ENCODE data around the gene DDX59.
A peak's percentile ranks its signal among the peaks of the same experiment; 100 is the strongest.

DDX59 gene

DNA sequence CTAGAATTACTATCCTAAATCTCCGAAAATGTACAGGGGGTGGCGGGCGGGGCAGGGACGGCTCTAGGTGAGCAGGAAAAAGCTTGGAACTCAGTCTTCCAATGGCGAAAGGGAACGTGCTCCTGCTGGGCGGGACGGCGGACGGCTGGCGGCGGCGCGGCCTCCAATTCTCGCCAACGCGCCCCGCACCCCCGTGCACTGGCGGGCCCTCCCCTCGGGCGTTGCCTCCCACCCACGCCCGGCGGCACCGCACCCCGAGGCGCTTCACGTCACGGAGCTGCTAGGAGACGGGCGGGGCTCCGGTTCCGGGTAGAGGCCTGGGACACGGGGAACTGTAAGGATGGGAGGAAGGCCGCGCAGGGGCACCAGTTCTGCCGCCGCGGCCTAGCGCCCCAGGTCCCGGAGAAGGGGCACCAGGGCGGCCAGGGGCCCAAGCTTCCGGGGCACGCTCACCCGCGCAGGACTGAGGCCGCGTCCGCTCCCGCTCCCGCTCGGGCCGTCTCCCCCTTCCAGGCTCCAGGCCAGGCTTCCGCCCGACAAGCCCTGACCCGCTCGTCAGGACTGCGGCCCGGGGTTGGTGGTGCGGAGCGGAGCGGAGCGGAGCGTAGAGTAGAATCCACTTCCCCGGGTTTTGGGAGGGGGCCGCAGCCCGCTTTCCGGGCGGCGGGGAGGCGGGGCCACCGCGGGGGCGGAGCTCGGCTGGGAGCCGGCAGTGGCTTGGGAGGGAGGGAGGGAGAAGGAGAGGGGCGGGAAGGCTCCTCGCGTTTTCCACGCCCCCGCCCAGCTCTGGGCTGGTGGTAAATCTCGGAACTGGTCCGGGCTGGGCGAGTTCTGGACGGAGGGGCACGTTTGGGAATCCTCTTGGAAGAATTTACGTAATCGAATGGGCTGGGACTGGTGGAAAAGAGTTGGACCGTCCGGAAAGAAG, at the start of gene DDX59:
Gene DDX59, minus strand, starts transcription at position 594 of the 928 bp plus-strand sequence. CDS start 3,167 bp downstream, outside the sequence.
- peak; percentile 86 for DNase-seq (ENCODE audit: low read depth)

DNA sequence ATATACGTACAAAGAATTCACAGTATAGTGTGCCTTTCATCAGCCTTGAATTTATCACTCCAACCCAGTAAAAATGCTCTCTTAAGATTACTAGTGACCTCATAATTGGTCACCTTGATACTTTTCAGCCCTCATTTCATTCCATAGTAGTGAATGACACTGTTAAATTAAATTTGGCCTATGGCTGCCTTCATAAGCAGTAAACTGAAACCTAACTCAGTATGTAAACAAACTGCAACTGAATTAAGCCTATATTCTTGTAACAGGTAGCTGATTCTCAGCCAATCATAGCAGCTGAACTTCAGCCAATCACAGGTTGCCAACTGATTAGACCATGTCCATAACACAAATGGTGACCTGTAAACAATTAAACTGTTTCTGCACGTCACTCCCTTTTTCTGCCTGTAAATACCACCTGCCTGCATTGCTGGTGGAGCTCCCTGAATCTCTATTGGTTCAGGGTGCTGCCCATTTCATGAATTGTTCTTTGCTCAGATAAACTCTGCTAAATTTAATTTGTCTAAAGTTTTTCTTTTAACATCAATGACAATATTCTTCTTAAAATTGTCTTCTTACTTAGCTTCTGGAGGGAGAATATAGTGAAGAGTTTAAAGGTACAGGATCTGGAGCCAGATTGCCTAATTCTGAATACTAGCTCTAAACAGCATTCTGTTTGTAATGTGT, 44.9 kb upstream of the DDX59 start:
- DNase-seq (ENCODE audit: low read depth): no peak

DNA sequence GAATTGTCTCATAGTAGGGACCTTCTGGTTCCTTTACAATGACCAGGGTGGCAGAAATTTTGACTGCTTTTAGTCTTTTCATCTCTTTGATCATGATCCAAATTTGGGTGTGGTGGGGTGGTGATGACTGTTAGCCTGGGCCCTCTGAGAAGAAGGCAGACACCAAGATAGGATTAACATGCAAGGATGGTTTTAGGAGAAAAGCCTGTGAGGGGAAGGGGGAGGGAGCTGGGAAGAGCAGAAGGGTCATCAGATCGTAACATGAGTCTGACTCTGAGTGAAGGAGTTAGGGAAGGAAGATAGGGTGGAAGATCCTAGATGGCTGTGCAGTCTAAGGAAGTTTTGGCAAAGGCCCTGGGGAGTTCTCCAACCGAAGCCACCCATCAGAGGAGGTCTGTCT, 40.5 kb upstream of the DDX59 start:
- DNase-seq (ENCODE audit: low read depth): no peak

DNA sequence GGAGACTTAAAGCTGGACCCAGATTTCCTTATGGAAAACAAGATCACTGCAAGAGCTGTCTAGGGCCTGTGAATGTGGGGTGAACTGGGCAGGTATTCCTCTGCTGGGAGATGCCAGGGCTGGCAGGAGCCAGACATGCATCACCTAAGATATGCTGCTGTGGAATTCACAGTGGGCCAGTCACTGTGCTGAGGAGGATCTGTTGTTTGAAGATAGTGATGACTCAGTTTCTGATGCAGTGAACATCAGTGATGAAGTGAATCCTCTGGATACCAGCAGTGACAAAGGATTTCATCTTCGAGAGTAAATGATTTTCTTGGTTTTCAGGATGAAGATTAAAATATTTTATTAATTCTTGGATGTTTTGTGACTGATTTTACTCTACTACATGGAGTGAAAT, 39.1 kb upstream of the DDX59 start:
- DNase-seq (ENCODE audit: low read depth): no peak

DNA sequence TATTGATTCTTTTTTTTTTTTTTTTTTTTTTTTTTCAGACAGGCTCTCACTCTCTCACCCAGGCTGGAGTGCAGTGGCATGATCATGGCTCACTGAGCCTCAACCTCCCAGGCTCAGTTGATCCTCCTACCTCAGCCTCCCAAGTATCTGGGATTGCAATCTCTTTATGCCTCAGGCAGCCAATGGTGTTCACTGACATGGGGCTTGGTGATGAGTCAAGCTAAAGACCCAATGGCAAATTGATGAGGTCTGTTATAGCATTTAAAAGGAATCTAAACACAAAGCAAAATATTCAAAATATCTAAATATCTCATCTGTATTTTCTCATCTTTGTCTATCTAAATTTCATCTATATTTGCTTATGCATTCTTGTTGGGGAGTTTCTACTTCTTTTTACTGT, 38.5 kb upstream of the DDX59 start:
- no peak for DNase-seq (ENCODE audit: low read depth)

DNA sequence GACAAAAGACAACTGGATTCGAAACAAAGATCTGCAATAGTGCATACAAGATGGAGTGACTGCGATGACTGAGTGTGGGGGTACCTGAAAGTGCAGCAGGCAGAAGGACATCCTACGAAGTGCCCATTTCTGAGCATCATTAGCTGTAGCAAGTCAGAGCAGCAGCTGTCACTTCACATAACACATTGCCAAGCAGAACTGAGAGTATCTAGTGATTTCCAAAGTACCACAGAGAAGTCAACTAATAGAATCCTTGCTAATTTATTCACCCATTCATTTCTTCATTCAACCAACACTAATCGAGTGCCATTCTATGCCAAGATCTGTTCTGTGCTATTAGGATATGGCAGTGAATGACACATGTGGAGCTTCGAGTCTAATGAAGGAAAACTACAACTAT, 37.4 kb upstream of the DDX59 start:
- DNase-seq (ENCODE audit: low read depth): no peak

DNA sequence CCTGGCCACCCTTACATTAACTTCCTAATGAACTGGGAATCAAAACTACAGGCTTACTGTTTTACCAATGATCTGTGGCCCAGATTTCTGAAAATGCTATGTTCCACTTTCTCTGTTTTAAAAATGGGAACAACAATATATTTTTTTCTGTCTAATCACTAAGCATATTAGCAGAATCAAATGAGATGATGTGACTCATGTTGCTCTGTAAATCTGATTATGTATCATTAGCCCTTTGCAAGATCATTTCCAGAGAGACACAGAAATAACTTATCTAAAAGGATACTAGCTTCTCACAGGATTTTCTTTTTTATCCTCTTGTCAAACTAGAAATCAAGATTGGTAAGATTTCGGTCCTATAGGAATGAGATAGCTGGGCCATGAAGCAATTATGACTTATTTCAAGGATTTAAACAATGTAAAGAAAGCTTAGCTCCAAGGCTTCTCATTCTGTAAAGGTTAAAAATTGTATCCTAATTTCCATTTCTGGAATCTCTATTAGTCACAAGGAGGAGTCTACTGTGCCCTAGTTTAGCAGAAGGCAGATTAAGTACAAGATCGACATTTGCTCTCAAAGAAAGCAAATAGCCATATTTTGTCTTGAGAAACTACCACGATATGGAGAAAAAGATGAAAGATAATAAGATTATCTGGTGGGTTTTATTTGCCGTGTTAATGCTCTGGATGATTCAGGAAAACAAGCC, 36.6 kb upstream of the DDX59 start:
- DNase-seq (ENCODE audit: low read depth): no peak

DNA sequence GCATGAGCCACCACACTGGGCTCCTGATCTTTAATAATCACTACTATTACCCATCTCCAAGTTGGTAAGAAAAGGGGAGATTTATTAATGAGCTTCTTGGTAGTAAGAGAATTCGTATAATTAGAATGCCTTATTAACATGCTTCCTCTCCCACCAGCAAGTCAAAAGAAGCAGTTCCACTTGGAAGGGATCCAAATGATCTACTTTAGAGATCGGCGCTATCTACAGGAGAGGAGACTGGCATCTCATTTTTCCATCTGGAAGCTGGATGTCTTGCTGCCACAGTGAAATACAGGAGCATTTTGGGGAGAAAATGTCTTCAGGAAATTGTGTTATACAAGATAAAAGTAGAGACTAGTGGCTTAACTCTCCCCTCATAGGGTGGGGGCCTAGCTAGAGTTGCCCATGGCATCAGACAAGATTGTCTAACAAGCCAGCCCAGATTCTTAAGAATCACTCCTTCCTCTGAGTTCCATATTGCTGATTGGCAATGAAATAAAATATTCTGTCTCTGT, 35.3 kb upstream of the DDX59 start:
- DNase-seq (ENCODE audit: low read depth): no peak

DNA sequence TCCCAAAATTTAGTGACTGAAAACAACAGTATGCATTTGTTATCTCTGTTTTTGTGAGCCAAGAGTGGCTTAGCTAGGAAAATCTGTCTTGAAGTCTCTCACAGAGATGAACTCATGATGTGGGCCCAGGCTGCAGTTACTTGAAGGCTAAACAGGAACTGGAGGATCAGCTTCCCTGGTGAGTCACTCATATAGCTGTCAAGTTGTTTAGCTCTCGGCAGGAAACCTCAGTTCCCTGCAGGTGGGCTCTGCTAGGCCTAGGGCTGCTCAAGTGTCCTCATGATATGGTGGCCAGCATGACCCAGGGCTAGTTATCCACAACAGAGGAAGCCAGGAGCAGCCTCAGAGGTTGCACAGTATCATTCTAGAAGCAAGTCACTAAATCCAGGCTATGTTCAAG, 30.2 kb upstream of the DDX59 start:
- DNase-seq (ENCODE audit: low read depth): peak; percentile 18

DNA sequence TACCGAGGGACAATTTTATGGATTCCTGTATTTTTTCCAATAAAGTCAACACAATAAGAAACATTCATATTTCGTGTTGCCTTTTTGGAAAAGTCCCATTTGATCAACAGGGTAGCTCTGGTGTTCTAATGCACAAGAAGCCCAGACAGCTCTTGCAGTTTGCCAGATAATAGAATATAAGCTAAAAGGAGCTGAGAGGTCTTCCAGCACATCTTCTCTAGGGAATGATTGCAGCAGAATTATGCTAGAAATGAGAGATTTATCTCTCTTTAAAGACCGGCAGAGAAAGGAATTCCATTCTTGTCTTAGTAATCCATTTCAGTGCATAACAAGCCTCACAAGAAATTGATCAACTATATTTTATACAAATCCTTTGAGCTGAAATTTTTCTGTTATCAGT, 25.0 kb upstream of the DDX59 start:
- no peak for DNase-seq (ENCODE audit: low read depth)

DNA sequence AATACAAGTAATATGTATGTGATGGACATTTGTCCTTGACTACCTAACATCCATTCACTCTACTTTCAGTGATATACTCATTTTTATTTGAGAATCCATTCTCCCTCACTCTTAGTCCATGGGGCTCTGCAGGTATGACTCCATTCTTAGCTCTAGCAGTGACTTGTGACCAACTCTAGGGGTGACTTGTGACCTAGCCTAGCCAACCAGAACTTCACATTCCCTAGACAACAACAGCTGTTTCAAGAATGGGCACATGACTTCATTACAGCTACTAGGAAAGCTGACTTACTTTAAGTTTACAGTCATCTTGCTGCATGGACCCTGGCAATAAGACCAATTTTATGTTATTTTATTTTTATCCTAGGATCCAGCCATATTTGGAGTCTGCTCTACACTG, 23.6 kb upstream of the DDX59 start:
- no peak for DNase-seq (ENCODE audit: low read depth)

DNA sequence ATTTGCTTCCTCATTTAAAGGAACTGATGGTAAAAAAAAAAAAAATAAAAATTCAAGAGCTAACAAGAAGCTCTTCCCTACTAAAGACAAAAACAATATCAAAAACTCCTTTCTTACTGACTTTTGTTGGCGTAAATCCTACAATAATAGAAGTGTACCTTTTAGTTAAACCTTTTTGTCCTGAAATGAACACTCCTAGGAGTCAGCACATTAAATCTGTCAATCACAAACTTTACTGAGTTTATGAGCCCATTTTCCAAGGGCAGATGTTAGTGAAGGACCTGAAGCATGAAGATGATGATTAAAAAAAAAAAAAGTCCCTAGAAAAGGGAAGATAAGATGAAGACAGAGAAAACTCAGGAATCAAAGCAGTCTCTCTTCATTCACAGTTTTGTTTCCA, 22.6 kb upstream of the DDX59 start:
- DNase-seq (ENCODE audit: low read depth): no peak

DNA sequence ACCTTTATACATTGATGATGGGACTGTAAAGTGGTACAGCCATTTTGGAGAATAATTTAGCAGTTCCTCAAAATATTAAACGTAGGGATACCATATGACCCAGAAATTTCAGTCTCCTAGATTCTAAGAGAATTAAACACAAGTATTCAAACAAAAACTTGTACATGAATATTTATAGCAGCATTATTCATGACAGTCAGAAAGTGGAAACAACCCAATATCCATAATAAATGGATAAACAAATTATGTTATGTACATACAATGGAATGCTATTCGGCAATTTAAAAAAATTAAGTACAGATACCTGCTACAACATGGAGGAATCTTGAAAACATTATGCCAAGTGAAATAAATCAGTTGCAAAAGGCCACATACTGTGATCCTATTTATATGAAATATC, 16.9 kb upstream of the DDX59 start:
- no peak for DNase-seq (ENCODE audit: low read depth)

DNA sequence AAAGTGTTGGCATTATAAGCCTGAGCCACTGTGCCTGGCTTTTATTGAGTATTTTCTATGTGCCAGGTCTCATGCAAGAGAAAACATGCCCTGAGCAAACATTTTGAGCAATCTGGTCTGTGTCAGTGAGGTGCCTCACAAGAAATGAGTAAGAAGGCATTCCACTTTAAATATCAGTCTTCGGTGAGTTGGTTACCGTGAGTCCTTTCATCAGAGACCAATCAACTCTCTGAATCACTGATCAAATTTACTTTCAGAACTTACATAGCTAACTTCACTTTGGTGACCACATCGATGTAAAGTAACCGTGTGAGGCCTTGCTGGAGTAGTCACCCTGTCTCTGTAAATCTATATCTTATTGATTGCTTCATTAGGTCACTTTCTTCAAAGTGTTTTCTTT, 14.3 kb upstream of the DDX59 start:
- DNase-seq (ENCODE audit: low read depth): no peak

DNA sequence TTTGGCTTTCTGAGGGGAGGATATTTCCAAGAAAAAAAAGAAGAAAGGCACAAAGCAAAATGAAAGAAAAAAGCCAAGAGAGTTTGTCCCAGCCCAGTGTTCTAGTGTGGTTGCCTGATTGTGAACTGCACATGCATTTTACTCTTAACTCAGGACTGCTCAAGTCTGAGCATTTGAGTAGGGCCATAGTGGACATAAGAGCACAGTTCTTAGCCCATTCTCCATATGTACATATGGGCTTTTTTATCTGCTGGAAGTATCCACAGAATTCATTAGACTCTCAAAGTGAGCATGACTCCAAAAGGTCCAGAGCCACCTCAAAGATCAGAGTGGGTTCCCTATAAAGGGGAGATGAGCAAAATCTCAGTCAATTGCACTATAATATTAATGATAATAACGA, 13.6 kb upstream of the DDX59 start:
- no peak for DNase-seq (ENCODE audit: low read depth)

DNA sequence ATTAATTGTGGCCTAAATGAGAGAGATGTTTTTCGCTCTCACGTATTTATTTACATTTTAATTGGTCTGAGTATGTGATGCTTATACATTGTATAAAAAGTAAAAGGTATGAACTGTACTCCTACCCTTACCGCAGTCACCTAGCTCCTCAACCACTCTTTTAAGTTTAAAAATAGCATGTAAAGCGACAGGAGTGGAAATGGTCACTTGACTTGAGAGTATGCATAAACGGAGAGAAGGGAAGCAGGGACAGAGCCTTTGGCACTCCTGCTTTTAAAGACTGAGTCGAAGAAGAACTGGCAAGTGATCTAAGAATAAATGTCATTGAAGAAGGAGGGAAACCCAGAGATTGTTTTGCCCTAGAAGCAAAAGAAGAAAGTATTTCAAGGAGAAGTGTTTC, 11.5 kb upstream of the DDX59 start:
- DNase-seq (ENCODE audit: low read depth): no peak

DNA sequence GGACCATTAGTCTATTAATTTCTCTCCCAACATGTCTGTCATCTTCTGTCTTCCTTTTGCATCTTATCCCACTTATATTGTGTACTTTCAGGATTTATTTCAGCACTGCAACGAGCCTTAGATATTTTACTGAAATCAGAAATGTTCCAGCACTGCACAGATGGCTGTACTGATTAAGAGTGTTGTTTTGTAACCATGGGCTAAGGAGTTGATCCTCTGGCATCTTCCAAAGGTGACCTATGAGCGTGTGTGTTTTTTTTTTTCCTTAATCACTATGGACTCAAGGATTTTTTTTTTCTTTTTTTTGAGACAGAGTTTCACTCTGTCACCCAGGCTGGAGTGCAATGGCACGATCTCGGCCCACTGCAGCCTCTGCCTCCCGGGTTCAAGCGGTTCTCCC, 7.1 kb upstream of the DDX59 start:
- DNase-seq (ENCODE audit: low read depth): no peak

DNA sequence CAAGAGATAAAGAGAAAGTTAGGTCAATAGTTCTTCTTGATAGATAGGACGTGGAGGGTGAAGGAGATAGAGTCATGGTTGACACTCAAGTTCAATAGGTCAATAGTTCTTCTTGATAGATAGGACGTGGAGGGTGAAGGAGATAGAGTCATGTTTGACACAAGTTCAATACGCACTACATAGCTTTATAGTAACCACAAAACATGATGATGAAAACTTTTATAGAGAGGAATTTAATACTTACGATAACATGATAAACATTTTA, 5.8 kb upstream of the DDX59 start:
- no peak for DNase-seq (ENCODE audit: low read depth)

DNA sequence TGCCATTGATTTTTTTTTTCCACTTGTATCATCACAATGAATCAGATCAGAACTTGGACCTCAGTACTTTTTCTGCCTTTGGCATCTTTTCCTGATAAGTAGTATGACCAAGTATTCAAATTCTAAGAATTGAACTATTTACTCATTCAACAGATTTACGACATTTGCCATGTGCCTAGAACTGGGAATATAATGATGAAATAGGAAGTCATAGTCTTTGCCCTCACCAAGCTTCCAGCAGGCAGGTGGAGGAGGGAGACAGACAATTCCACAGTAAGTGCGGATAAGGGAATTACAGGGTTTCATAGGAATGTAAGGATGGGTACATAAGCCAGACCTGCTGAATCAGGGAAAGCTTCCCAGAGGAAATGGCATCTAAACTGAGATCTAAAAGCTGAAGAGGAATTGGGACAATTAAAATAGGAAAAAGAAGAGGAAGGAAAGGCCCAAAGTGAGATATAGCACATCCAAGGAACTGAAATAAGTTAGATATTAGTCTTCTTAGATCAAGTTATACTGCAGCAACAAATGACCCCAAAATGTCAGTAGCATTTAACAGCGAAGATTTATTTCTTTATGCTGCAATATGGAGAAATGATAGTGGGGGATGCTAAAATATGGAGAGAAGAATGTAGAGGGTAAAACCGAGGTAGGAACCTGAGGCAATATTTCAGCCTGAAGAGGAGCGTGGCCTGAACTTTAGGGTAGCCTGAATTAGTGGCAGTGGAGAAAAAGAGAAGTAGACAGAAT, 5.3 kb upstream of the DDX59 start:
- no peak for DNase-seq (ENCODE audit: low read depth)

DNA sequence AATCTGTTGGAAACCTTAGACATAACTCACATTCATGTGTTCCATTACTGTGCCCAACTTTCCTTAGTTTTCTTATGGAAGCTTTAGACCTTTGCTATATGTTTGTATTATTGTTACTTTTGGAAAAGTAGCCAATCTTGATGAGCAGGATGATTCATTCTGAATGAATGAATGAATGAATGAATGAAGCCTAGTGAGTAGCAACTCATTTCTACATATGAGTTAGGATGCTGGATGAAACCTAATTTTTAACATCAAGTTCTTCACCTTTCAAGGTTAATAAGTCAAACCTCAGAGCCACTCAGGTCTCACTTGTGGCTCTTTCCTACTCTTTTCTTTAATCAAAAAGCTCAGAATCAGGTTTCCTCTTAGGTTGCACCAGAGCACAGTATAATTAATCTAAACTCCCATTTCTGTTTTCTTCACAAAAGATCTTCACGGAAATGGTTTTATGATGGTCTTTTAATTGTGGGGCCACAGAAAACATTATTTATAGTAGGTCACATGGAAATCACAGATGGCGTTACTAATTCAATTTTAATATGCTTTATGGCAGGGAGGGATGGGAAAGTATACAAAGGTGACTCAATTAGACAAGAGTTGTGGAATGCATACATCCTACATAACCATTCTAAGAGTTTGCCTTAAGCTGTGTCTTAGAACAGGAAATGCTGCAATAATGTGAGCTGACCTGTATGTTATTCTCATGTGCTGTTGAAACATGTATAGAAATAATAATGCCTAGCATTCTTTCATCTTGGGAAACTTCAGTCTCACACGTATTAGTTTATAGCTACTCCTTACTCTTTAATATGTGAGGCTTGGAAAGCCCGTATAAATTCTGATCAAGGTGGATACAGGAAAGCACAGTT, 4.5 kb upstream of the DDX59 start:
- DNase-seq (ENCODE audit: low read depth): no peak

DNA sequence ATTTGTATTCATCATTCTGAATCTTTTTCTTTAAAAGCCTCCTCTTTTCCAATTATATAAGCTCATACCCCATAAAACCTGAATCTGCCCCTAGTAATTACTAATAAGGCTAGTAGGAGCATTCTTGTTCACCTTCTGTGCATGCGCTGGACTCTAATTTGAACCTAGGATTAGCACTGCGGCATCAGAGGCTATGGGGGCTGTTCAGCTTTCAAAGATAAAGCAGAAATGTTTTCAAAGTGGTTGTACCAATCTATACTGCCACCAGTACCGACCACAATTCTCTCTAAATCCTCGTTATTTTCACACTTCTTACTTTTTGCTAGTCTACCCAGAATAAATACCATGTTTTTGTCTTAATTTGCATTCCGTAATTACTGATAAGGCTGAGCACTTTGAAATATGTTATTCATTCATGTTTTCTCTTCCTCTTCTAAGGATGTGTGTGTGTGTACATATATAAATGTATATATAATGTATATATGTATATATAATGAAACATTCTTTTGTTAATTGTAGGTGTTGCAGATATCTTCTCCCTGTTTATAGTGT, 1.6 kb upstream of the DDX59 start:
- no peak for DNase-seq (ENCODE audit: low read depth)
